ENCODE results near the gene NHLH2. TPM values are rescaled to one million over a fixed set of nuclear protein-coding genes. Genes with fewer than 3 reads are reported as not detected.

The NHLH2 gene
- not detected in 2 replicates for total RNA-seq

DNA sequence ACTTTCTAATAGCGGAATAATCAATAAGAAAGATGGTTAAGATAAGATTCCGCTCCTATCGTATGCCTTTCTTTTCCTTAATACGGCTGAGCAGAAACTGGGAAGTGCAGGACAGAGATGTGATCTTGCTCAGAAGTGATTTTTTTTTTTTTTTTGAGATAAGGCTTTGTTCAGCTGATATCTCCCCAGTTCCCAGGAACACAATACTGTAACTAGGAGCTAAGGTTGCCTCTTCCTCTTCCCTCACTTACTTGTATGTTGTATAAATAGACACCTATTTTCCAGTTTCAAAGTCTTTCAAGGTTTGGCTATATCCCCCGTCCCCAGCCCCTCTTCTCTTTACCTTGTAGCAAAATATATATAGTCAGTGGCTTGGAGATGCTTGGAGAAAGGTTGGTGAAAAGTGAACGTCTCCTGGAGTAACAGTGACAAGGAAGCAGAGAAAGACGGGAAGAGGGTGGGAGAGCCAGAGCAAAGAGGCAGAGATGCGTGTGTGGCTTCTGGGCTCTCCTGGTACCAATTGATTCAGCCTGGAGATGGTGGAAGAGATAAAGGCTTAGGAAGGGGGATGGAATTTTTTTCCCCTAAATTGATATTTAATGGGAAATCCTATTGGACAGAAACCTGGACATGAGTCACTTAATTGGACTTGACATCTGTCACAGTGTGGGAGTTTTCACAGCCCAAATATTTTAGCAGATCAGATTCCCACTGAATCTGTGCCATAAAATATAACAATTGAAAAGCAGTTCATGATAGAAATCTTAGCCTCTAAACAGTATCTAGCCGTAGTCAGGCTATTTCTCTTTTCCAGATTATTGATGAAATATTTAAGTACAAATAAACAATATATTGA, at the start of gene NHLH2:
Gene NHLH2, minus strand, starts transcription at position 522 of the 856 bp plus-strand sequence. CDS start 2,754 bp downstream, outside the sequence.

Other genes starting within 250 kb of the NHLH2 start
- gene VANGL1, start 199.2 kb downstream of the NHLH2 start, total RNA-seq = 6.2 and 9.5 TPM in 2 replicates
- under 0.01 TPM in 1 of 2 replicates, not detected in the other for gene CASQ2, start 72.4 kb downstream of the NHLH2 start, total RNA-seq
- 4.5 and 7.7 TPM in 2 replicates for gene SLC22A15, start 135.4 kb upstream of the NHLH2 start, total RNA-seq

Measured in smooth muscle cell of the umbilical artery (primary cell).